Stimulated activated CD4-positive, alpha-beta T cell treated with anti-CD3 and anti-CD28 coated beads, Interleukin-12 subunit alpha, Interleukin-12 subunit beta, amount 100 ng/mL, for 48 hours (primary cell): ENCODE data around the gene SRSF1.

Experiments used
- DNase-seq, 3 donors: peaks; one replicate each; pipeline ENCODE4 v3.0.0-alpha.2; 2020; ENCODE audit warnings: low read depth in 2 of 3, low spot score in 1 of 3

Gene SRSF1

DNA sequence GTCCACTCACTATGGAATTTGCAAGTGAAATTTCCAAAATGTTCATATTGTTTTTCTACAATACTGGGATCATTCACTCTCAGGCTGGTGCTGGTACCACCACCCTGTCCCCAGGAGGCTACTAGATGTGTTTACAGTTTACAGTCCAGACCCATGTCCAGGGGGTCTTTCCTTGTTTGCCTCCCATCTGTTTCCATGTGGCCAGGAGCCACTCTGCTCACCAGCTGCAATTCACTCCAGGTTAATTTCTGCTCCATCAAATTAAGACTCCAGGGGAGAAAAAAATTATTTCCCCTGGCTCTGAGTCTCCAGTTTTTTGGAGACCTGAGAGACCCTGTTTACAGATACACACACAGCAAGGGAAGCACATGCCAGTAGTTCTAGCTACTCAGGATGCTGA, 12.5 kb upstream of the SRSF1 start:
- no peak for DNase-seq

DNA sequence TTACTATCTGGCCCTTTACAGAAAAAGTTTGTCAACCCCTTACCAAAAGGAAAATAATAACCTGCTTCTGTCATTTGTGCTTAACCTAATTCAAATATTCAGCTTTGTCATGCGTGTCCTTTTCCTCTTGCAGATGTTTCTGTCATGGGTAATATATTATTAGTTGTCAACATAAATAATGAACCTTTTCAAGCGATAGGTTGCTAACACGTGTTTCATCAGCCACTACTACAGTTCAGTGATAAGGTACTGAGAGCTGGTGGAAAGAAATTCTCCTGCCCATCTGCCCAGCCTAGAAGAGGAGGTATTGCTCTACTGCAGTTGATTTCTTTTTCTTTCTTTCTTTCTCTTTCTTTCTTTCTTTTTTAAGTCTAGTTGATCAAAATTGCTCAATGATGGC, 12.0 kb upstream of the SRSF1 start:
- no peak for DNase-seq

DNA sequence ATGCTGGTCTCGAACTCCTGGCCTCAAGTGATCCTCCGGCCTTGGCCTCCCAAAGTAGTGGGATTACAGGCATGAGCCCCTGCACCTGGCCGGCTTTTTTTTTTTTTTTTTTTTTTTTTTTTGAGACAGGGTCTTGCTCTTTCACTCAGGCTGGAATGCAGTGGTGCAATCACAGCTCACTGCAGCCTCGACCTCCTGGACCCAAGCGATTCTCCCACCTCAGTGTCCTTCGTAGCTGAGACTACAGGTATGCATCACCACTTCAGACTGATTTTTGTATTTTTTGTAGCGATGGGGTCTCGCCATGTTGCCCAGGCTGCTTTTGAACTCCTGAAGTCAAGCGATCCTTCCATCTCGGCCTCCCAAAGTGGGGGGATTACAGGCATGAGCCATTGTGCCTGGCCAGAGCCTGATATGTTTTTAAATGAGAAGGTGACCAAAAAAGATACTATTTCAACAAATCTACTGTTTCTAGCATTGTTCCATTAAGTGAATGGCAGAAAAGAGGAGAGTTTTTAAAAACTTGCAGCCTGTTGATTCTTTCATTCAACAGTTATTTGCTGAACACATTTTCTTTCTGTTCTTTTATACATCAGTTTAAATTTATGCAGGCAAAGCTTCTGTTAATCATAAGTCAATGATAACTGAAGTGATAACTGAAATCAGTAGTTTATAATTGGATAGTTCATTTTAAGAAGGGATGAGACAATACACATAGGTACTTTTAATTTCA, 3.2 kb upstream of the SRSF1 start:
- DNase-seq, result no peak

DNA sequence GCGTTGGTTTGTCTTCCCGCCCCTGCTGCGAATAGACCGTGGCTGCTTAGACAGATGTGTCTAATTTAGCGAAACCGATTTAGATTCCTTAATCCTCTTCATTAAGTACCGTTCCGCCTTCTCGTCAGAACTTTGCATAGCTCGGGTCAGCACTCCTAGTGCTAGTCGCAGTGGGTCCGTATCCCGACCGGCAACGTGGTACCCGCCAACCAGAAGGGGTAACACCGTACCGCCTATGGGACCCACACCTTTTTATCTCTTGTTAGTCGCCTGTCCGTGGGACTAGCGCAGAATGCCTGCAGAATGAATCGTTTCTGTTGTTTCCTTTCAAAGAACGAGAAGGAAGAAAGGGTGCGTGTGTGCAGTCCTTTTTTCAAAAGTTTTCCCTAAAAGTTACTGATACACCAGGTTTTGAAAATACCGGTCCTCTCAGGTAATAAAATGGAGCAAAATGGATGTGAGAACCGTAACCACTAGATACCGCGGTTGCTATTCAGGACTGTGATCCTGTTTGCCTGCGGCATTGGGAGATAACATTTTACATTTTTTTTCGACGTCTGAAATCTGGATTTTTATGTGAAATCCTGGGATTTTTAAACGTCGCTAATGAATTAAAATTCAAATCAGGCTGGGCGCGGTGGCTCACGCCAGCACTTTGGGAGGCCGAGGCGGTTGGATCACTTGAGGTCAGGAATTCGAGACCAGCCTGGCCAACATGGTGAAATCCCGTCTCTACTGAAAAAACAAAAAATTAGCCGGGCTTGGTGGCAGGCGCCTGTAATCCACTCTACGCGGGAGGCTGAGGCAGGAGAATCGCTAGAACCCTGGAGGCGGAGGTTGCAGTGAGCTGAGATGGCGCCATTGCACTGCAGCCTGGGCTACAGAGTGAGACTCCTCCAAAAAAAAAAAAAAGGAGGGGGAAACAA, 998 bp upstream of the SRSF1 start:
- DNase-seq, result no peak

DNA sequence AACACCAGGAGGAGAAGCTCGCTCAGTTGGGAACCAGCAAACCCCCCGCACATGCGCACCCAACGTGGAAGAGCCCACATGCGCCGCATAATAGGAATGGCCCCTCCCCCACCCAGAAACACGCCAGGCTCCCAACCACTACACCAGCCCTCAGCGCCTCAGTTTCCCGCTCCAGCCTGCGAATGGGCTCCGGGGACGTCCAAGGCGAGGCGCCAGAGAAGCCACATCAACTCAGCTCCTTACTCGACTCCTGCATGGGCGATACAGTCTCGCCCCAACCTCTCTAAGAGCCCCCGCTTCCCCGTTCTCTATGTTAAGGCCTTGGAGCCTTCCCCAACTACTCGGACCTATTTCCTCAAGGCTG, 504 bp downstream of the SRSF1 start:
- DNase-seq, result peak; percentile 49 to 72 (median 56)

DNA sequence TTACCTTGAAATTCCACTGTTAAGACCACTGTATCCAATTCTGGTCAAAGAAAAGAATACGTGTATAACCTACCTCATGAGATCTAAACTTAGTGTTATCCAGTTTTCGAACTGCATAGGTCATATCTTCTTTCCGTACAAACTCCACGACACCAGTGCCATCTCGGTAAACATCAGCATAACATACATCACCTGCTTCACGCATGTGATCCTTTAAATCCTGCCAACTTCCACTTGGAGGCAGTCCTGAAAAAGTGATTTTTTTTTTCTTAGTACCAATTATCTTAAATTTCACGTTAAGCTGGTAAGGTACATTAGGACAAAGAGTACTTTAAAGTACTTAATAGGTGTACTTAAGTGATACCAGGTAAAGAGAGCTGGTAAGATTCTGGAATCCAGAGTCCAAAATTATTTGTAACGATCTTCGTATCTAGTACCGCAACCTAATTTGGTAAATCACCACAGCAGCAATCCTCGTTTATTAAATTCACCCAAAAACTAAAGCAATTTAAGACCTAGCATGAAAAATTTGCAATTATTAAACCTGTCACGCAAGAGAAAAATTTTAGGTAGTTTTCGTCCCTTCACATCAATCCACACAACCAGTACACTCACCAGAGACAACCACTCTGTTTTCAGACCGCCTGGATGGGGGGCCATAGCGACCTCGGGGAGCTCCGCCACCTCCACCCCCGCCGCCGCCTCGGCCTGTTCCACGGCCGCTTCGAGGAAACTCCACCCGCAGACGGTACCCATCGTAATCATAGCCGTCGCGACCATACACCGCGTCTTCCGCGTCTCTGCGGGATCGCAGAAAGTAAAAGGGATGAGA, 1.1 kb downstream of the SRSF1 start:
- no peak for DNase-seq

DNA sequence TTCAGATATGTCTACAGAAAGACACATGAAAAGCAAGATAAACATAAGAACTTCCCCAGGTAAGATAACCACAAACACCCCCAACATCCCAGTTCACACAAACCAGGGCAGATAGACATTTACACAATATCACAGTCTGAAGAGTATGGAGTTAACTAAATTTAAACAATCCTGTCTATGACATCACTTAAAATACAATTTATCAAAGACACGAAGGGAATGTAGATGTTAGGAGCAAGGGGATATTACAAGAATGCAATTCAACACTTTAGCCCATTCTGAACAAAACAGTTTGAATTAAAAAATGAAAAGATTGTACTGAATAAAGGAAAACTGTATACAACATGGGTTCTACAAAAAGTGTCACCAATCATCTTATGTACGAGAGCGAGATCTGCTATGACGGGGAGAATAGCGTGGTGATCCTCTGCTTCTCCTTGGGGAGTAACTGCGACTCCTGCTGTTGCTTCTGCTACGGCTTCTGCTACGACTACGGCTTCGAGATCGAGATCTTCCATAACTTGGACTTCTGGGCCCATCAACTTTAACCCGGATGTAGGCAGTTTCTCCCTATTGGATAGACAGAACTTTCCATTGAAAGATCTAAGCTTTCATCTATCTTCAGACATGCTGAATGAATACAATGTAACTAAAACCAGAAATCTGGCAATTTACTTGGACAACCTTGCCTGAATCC, 1.9 kb downstream of the SRSF1 start:
- DNase-seq, result no peak

DNA sequence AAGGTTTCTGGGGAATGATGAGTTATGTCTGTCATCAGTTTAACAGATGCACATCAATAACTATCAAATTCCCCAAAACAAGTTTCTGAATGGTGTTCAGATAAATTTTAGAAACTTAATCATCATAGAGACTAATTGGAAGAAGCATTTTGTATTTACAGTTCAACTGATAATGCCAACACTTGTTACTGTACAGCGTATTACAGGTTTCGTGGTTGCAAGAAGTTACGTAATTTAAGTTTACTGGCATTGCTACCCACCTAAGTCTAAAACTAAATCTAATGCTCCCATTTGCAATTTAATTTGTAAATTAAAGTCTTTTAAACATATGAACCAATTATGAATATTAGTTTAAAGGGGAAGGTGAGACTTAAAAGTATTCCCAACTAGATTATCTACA, 3.0 kb downstream of the SRSF1 start:
- DNase-seq, result no peak

DNA sequence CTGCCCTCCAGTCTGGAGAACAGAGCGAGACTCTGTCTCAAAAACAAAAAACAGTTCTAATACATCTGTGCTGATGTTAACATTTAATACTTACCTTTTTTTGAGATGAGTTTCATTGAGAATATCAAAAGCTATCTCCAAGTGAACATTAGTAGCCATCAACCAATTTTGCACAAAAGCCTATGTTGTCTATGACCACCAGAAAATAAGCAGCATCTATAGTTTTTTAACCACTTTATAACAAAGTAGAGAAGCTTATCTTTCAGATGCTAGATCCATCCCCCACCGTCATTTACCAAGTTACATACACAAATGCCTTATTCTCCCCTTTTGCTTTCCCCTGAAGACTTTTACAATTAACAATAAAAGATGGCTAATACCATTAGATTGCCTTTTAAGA, 4.1 kb downstream of the SRSF1 start:
- no peak for DNase-seq

DNA sequence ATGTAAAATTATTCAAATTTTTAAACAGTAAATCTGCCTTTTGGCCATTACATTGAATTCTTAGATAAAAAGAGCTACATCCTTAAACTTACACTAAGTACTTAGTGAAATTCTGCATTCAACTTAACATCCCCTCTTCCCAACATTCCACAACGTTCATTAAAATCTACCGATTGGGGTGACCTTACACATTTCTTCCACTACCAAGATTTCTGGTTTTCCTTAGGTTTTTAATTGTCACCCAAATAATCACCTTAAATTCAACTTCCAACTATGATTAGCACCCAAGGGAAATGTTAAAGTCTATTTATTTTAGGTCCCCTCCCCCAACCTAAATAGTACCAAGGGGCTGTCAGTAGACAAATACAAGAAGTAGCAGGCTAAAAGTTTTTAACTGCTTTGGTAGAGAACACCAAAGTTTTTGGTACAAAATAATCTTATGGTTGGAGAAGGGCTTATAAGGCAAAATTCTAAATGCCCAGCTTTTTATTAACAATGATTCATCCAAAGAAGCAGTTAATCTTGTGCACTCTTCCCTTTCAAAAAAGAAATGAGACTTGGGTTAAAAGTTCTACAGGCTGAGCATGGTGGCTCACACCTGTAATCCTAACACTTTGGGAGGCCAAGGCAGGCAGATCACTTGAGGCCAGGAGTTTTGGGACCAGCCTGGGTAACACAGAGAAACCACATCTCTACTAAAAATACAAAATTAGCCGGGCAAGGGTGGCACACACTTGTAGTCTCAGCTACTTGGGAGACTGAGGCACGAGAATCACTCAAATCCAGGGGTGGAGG, 4.7 kb downstream of the SRSF1 start:
- no peak for DNase-seq

DNA sequence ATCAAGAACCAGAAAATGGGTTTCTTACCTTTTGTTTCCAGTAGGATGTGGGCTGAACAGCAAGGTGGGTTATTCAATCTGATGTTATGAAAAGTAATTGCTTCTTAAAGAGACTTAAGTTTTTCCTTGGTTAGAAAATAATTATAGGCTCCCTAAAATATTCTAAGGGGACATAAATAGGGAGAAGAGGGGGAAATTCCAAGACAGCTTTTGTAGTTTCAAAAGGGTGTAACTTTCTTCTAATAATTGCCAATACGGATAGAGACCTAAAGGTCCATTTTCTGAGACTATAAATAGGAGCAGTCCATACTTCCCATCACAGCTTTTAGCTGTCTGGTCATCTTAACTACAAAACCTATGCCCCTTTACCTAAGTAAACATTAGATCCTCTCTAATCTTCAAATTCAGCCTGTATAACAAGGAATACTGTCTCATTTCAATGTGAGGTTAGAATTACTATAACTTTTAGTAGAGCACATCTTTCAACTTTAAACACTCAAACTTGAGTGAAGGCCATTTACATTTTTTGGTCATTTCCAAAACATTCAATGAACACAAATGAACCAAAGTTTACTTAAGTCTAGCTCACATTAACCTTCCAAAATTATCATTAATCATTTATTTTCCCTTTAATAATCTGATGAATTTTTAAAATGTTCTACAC, 5.5 kb downstream of the SRSF1 start:
- DNase-seq, result no peak

DNA sequence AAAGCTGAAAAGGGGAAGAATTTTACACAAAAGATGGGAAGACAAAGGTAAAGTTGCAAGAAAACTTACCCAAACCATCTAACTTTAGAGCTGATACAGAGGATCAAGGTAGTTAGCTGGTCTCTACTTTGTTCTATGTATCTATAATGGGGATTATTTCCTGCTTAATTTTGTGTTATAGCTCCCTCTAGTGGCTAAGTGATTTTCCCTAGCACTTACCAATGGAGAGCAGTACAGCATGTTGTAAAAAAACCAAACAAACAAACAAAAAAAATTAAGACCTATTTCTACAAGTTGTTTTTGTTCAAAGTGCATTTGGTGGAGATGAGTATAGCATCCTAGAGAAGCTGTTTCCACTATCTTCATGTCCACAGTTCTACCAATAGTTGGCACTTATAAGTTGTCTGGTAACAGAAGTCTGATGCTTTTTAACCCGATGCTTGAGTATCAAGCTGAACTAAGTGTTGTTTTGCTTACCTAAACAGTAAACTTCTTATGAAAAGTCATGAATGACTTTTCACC, 7.5 kb downstream of the SRSF1 start:
- no peak for DNase-seq

DNA sequence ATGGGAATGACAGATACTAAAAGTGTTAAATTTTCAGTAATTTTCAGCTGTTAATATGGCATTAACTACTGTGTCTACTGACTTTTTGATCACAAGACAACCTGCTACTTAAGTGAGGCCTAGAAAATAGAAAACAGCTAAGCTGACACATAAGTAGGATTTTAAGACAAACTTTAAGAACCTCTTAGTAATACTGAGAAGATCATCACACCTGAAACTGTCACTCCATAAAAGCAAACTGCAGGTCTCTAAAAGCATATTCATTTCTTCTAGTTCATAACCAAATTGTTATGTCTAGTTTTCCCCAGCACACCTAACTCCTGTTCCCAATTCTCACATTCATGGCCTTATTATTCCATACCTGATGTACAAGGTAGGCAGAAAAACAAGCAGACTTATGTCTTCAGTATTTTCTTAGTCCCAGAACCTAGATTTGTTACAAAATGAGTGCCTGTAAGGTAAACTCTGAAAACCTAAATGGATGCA, 8.0 kb downstream of the SRSF1 start:
- no peak for DNase-seq

DNA sequence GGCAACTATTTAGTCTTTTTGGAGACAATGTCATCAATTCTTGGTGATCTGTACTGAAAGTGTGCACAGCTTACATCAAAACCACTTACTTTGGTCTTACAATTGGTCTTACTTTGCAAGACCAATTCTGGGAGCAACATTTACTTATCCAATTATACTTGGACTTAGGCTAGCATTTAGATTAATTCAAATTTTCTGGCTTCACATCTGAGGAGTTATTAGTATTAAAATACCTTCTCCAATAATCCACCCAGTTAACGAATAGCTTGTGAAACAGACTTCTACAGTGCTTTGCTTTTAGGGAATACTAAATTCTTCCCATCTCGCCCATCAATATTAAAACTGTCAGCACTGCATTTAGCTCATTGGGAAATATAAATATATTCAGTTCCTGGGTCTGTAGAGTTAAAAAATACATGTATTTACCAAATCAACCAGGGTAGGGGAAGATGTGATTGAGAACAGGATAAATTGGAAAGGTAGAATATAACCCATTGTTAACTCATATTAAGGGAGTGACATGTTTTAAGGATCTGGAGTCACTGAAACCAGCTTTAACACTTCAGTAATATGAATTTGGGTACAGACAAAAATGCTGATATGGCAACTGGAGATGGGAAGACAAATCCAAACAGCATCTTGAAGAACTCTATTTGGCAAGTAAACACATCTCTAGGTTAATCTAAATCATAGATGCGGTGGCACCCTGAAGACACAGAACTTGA, 9.8 kb downstream of the SRSF1 start:
- no peak for DNase-seq

DNA sequence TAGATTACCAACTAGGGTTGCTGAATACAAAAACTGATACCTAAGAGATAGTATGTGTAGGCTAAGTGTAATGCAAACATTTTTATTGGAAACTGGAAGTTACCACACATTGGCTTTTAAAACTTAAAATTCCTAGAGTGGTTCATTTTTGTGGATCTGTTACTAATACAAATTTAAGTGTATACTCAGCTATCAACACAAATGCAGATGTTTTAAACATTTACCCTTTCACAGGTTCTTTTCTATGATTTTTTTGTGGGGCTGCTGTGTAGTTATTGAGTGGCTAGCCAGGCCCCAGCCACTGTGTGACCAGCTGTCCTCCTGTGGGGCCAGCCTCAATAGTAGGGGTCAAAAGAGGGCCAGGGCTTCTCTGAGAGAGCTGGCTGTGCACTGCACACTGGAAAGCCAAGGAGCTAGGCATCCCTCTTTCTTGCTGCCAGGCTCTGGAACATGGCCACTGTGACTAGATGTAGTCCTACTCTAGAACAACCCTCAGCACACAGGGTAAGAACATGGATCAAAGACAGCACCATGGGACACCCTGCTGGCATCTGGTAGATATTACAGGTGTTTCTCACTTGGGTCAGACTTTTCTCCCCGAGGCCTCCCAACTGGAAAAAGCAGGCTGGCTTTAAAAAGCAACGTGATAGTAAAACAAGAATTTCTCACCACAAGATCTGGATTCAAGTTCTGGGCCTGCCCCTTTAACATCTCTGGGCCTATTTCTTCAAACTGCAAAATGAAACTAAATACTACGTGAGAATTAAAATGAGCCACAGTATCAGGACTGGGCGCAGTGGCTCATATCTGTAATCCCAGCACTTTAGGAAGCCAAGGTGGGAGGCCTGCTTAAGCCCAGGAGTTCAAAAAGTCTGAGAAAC, 11.7 kb downstream of the SRSF1 start:
- DNase-seq, result peak; percentile 41 to 59 (median 51)

DNA sequence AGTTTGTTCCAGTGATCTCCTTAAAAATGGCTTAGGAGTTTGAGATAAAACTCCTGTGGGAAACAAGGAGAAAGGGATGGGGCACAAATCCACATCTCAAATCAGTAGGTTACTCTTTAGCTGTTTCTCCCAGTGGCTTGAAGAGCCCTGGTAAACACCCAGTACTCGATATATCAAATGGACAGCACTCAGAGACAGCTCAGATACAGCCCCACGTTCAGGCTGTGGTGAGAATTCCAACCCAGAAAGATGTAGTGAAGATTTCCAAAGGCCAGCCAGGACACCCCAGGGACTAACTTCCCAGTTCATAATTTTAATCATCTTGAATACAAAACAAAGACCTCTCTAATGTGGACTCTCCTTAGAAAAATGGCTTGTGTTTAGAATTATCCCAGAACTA, 12.6 kb downstream of the SRSF1 start:
- DNase-seq, result no peak

DNA sequence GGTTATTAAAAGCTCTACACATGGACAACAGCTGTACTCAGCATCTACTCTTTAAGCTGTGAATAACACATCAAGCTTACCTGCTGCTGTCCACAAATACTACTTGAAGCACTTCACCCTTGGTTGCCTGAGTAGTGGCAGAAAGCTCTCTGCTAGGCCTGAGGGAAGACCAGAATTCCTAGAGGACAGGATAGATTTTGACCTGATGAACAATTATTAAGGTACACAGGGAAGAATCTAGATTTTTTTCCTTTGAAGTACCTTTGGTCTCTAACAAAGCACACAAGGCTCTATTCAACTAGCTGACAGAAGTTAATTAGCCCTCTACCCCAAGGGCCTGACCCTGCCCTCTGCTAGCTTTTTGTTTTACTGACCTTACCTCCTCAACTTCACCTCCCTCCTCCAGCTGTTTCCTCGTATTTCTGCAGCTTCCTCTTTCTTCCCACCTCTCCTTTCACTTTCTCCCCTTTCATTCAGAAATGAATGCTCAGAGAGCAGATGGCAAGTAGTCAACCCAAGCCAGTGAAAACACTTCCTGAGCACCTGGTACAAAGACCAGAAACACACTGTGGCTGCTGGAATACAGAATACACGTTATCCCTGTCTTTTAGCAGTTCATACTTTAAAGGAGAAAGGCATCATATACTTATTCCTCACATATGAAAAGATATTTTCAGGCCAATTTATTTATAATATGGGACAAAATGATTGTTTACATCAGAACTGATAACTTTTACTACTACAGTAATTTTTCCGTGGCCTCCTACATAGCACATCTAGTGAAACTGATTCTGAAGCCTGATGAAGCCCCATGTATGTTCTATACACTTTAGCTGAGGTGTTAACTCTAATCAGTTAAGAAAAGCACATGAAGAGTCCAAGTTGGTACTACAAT, 13.3 kb downstream of the SRSF1 start:
- DNase-seq, result no peak
